PFSK-1 (cell line): ENCODE results near the gene TMEM175.

Experiments used
- FOXP2 ChIP-seq: optimal IDR thresholded peaks from 2 replicates; pipeline ENCODE3; 2011; ENCODE audit warnings: borderline replicate concordance, control low read depth, inconsistent platforms; ENCODE audit not compliant: insufficient read depth; ENCODE audit errors: extremely low read length, extremely low read depth
- POLR2AphosphoS5 ChIP-seq: IDR thresholded peaks from 2 replicates; pipeline ENCODE4 v1.6.1; 2012; ENCODE audit warnings: low read depth, mild to moderate bottlenecking, control low read depth, low read length, moderate library complexity
- REST ChIP-seq, 2 experiments: IDR thresholded peaks; 2 replicates each; pipeline versions ENCODE4 v1.6.1 to v1.8.0; 2011 to 2012; ENCODE audit warnings: low read depth in 2 of 2, low read length in 2 of 2, control low read depth in 1 of 2, inconsistent platforms in 1 of 2, mild to moderate bottlenecking in 1 of 2, moderate library complexity in 1 of 2; ENCODE audit not compliant: insufficient read depth in 1 of 2
- SIN3A ChIP-seq: IDR thresholded peaks from 2 replicates; pipeline ENCODE4 v1.6.1; 2012; ENCODE audit warnings: mild to moderate bottlenecking, low read length, moderate library complexity, borderline replicate concordance; ENCODE audit not compliant: insufficient read depth
- TAF1 ChIP-seq: IDR thresholded peaks from 2 replicates; pipeline ENCODE4 v1.6.1; 2012; ENCODE audit warnings: low read length, control low read depth, borderline replicate concordance; ENCODE audit not compliant: insufficient read depth

The TMEM175 gene

DNA sequence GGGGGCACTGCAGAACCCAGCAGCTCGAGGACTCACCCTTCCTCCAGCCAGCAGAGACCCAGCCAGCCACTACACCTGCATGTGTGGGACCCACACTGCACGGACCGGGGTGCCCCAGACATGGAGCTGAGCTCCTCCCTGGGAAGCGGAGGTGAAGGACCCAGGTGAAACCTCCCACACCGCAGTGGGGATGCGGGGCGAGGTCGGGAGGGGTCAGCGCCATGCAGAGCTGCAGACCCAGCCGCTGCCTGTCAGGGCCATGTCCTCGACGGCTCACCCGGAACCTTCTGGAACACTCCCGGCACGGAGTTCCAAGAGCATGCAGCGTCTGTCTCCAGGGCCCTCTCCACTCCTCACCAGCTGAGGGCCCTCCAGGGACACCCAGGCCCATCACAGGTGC lies 42.7 kb upstream of the TMEM175 start:
- TF ChIP-seq FOXP2 (no peak), REST (IDR thresholded peaks at IDR 0.05; ENCODE audit: insufficient read depth in 1 of 2, low read depth in 2 of 2, low read length in 2 of 2) (no peak), POLR2AphosphoS5 (no peak), TAF1 (no peak), SIN3A (no peak)

GRCh38 chr4:890036-890695 lies 42.1 kb upstream of the TMEM175 start:
- TF ChIP-seq REST (IDR thresholded peaks at IDR 0.05; ENCODE audit: insufficient read depth in 1 of 2, low read depth in 2 of 2, low read length in 2 of 2) (no peak), FOXP2 (no peak), POLR2AphosphoS5 (no peak), TAF1 (no peak), SIN3A (no peak)

DNA sequence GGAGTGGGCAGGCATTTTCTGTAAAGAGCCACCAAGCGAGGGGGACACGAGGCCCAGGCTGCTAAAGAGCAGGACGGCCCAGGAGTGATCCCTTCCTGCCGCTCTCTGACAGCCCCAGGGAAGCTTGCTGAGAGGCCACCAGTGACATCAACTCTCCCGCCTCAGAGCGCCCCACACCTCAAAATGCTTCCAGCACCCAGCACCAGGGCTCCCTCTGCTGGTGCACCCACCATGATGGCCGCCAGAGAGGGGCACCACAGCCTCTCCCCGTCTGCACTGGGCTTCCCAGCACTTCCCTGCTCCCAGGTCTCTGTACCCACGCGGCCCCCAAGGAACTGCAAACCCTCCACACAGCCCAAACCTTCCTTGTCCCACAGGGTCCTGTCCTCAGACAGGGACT lies 40.5 kb upstream of the TMEM175 start:
- TF ChIP-seq POLR2AphosphoS5 (no peak), FOXP2 (no peak), TAF1 (no peak), REST (IDR thresholded peaks at IDR 0.05; ENCODE audit: insufficient read depth in 1 of 2, low read depth in 2 of 2, low read length in 2 of 2) (no peak), SIN3A (no peak)

DNA sequence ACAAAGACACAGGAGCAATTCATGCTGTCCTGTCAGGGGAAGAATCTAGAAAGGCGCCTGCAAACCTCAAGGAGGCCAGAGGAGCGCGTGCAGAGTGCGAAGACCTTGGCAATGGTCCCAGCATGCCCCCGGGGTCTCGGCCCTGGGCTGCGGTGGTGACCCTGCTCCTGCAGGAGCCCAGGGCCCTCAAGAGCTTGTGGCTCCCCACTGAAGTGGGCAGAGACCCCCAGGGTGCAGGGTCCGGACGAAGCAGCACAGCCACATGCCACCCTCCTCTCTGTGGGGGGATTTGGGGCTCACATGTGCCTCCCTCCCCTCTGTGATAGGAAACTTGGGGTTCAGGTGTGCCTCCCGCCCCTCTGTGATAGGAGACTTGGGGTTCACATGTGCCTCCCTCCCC lies 39.5 kb upstream of the TMEM175 start:
- no peak for TF ChIP-seq TAF1
- TF ChIP-seq SIN3A: no peak

DNA sequence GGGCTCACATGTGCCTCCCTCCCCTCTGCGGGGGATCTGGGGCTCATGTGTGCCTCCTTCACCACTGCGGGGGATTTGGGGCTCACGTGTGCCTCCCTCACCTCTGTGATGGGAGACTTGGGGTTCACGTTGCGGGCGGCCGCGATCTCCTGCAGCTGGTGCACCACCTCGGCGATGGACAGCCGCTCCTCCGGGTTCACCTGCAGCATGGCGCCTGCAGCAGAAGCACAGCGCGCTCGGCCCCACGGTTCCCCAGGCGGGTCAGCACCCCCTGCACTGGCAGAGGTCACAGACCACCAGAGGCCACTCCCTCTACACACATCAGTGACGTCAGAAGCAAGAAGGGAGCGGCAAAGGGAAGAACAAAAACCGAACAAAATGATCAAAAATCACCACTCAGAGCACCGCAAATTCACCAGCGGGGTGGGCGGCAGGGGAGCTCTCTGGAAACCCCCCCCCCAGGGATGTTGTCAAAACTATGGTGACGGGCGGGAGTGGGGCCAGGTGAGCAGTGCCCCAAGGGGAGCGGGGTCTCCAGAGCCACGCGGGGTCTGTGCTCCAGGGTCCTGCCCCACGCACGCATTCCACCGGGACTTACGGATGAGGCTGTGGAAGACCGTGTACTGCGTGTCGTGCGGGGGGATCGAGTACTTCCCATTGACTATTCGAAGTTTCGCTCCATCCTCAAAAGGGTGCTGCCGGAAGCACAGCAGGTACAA lies 38.8 kb upstream of the TMEM175 start:
- TF ChIP-seq TAF1 (no peak), FOXP2 (no peak), REST (IDR thresholded peaks at IDR 0.05; ENCODE audit: insufficient read depth in 1 of 2, low read depth in 2 of 2, low read length in 2 of 2) (no peak), POLR2AphosphoS5 (no peak), SIN3A (no peak)
